ENCODE results near the gene MRPL38.

Gene MRPL38

GRCh38 chr17:75904749-75905521, at the start of gene MRPL38:
Gene MRPL38, minus strand, starts transcription at chr17:75904884. Its CDS starts 9 bp downstream, at chr17:75904875.
- peak; percentile 95 for DNase-seq

- DNase-seq, result no peak
These were observed 46.3 kb upstream of the MRPL38 start for GRCh38 chr17:75950855-75951554.

GRCh38 chr17:75950421-75950820, 45.7 kb upstream of the MRPL38 start:
- DNase-seq, result no peak

- DNase-seq, result no peak
These were observed 40.5 kb upstream of the MRPL38 start for GRCh38 chr17:75945211-75945610.

GRCh38 chr17:75943491-75943890, 38.8 kb upstream of the MRPL38 start:
- no peak for DNase-seq

- DNase-seq, result no peak
These were observed 37.8 kb upstream of the MRPL38 start for GRCh38 chr17:75942473-75942872.

- no peak for DNase-seq
These were observed 36.7 kb upstream of the MRPL38 start for GRCh38 chr17:75941442-75941819.

- DNase-seq, result peak; percentile 89
These were observed 36.2 kb upstream of the MRPL38 start, which contains the start of gene FBF1 for GRCh38 chr17:75940727-75941441. Gene FBF1, minus strand, starts transcription at chr17:75941042. Its CDS starts 2,893 bp downstream, at chr17:75938149.

GRCh38 chr17:75937652-75938051, 33.0 kb upstream of the MRPL38 start:
- no peak for DNase-seq

- no peak for DNase-seq
These were observed 29.1 kb upstream of the MRPL38 start for GRCh38 chr17:75933808-75934207.

GRCh38 chr17:75932852-75933251, 28.2 kb upstream of the MRPL38 start:
- DNase-seq, result no peak

GRCh38 chr17:75931062-75931461, 26.4 kb upstream of the MRPL38 start:
- DNase-seq, result no peak

- no peak for DNase-seq
These were observed 22.7 kb upstream of the MRPL38 start for GRCh38 chr17:75927286-75927922.

- no peak for DNase-seq
These were observed 21.8 kb upstream of the MRPL38 start for GRCh38 chr17:75926456-75926855.

- DNase-seq, result no peak
These were observed 21.2 kb upstream of the MRPL38 start for GRCh38 chr17:75925912-75926311.

GRCh38 chr17:75925103-75925502, 20.4 kb upstream of the MRPL38 start:
- no peak for DNase-seq

- DNase-seq, result no peak
These were observed 18.5 kb upstream of the MRPL38 start for GRCh38 chr17:75922963-75923874.

GRCh38 chr17:75922173-75922961, 17.7 kb upstream of the MRPL38 start:
- no peak for DNase-seq

GRCh38 chr17:75921596-75921995, 16.9 kb upstream of the MRPL38 start:
- no peak for DNase-seq

GRCh38 chr17:75920045-75920560, 15.4 kb upstream of the MRPL38 start:
- no peak for DNase-seq

- DNase-seq, result no peak
These were observed 14.9 kb upstream of the MRPL38 start for GRCh38 chr17:75919611-75920010.
